Endothelial cell of umbilical vein (primary cell): ENCODE measurements around the gene PRDM16.

Experiments used
- CTCF ChIP-seq, 2 donors: IDR thresholded peaks; 1 replicate in 1 of 2; 2 replicates in 1 of 2; pipeline ENCODE4 v1.5.1; 2011; ENCODE audit warnings: low read length in 2 of 2, mild to moderate bottlenecking in 2 of 2, moderate library complexity in 2 of 2, control low read depth in 1 of 2, inconsistent platforms in 1 of 2, low read depth in 1 of 2; ENCODE audit not compliant: insufficient read depth in 1 of 2; ENCODE audit errors: extremely low read depth in 1 of 2
- EZH2 ChIP-seq: IDR thresholded peaks from 2 replicates; pipeline ENCODE4 v1.6.1; 2012; ENCODE audit warnings: borderline replicate concordance, low read depth, mild to moderate bottlenecking, moderate library complexity, low read length, inconsistent platforms; ENCODE audit not compliant: severe bottlenecking
- GATA2 ChIP-seq: IDR thresholded peaks from 2 replicates; pipeline ENCODE4 v1.7.0; 2011; ENCODE audit warnings: low read depth, mild to moderate bottlenecking, moderate library complexity, mixed read lengths, low read length; ENCODE audit not compliant: insufficient read length, insufficient read depth
- POLR2AphosphoS5 ChIP-seq: IDR thresholded peaks from 2 replicates; pipeline ENCODE4 v1.6.1; 2012; ENCODE audit warnings: low read depth, mild to moderate bottlenecking, control low read depth, low read length, moderate library complexity; ENCODE audit not compliant: insufficient read depth

- TF ChIP-seq CTCF (IDR thresholded peaks at IDR 0.05; ENCODE audit: extremely low read depth in 1 of 2, insufficient read depth in 1 of 2, low read depth in 1 of 2, low read length in 2 of 2): no peak
- TF ChIP-seq EZH2: no peak
- no peak for TF ChIP-seq GATA2
- no peak for TF ChIP-seq POLR2AphosphoS5
Observed at GRCh38 chr1:3372317-3372716, 303.3 kb downstream of the PRDM16 start.
